Fibroblast of peridontal ligament (primary cell): ENCODE measurements around the gene TSHZ2.
"Not testable (repeated sequence)": the region's sequence is repeated elsewhere in the genome, so short reads cannot be mapped to it uniquely, and the experiment has no call there.

Experiments used
- DNase-seq: peaks from one replicate; pipeline ENCODE4 v3.0.0-alpha.2; 2010; ENCODE audit errors: extremely low read depth

TSHZ2 gene

GRCh38 chr20:53316206-53316937, 344.2 kb downstream of the TSHZ2 start:
- no peak for DNase-seq

- no peak for DNase-seq
Measured at GRCh38 chr20:53319200-53319599, 347.0 kb downstream of the TSHZ2 start.

DNA sequence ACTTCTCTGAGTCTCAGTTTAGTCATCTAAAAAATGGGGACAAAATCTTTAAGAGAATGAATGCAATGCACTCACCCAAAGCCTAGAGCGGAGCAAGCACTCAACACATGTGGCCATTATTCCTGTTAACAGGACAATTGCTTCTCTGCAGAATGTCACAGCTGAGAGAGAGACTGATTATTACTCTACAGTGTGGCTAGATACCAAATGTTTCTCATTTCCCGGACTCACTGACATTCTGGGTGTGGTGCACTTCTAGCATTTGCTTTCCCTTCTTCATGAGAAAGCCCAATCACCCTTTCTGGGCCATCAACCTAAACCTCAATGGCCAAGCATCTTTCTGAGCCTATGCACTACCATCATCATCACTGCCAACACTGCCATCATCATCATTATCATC, 347.6 kb downstream of the TSHZ2 start:
- DNase-seq: no peak

DNA sequence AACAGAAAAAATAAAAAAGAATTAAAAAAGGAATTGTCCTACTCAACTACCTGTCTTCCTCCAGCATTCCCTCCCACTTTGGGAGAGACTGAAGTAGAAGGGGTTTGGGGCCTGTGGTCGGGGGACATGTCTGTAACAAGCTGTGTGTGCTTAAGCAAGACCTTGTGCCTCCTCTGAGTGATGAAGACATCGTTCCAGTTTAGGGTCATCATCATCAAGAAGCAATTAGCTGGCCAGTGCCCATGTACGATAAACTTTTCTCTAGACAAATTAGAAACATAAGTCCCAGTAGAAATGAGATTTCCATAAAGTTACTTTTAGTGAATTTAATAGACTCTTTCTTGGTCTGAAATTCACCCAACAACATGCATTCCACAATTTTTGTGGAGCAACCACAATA, 348.5 kb downstream of the TSHZ2 start:
- DNase-seq: no peak

GRCh38 chr20:53321596-53321995, 349.4 kb downstream of the TSHZ2 start:
- no peak for DNase-seq

GRCh38 chr20:53322651-53323050, 350.5 kb downstream of the TSHZ2 start:
- DNase-seq: no peak

- not testable (repeated sequence) for DNase-seq
Measured at GRCh38 chr20:53323460-53323859, 351.3 kb downstream of the TSHZ2 start.

- no peak for DNase-seq
Measured at GRCh38 chr20:53324816-53325215, 352.7 kb downstream of the TSHZ2 start.

GRCh38 chr20:53328961-53329360, 356.8 kb downstream of the TSHZ2 start:
- DNase-seq: no peak

DNA sequence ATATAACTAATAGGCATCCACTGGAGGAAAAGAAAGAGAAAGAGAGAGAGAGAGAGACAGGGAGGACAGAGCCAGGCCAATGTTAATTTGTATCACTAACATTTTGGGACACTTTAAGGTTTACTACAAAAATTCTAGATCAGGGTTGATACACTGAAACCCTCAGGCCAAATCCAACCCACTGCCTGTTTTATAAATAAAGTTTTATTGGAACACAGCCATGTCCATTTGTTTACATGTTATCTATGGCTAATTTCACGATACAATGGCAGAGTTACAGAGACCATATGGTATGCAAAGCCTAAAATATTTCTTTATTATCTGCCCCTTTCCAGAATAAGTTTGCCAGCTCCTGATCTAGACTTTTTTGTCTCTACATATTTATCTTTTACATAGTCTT, 357.6 kb downstream of the TSHZ2 start:
- DNase-seq: no peak

DNA sequence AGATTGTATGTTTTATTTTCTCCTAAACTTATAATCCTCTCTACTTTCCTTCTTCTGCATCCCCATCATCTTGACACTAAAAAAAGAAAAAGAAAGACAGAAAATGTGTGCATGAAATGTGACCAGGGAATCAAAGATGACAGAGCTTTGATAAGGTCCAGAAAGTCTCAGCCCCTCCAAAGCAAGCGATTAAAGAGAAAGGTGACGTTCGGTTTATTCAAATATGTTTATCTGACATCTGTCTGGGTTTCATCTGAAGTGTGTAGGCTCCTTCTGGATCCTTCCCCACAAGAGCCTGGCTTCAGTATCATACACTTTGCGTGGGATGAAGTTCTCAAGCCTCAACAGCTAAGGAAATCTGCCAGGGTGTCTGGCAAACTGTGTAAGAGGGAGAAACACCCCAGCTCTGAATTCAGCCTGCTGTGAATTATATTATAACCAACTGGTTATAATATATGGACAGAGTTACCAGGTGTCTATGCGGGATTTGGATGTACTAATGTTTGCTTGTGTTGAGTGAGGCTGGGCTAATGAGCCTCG, 358.5 kb downstream of the TSHZ2 start:
- no peak for DNase-seq

DNA sequence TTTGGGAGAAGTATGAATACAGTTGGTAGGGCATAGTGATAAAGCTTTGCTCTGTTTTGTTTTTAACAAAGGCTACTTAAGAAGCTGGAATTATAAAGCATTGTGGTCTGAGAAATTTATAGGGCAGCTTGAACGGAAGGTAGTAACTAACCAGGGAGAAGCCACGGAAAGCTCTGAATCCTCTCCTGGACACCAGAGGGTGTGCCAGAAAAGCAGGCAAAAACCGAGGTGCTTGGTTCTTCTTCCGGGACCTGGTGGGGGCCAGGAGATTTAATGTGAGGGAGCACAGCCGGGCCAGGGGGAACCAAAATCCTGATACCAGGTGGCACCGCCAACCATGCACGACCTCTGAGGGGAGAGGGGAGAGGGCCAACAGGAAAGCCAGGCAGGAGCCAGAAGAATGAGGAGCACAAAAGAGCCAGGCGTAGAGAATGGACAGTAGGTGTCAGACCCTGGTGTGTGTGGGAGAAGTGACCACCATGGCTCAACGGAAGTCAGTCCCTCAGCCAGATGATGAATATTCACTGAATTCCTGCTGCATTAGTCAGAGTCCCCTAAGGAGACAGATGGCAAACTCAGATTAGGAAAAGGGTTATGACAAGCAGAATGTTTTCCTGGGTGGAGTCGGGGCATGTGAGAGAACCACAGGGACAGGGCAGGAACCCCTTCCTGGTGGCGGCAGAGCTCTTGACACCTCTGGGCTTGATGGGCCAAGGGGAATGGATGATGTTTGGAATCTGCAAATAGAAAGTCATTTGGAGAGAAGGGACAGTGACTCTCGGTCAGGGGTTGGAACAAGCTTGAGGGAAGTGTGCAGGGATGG, 359.2 kb downstream of the TSHZ2 start:
- no peak for DNase-seq

DNA sequence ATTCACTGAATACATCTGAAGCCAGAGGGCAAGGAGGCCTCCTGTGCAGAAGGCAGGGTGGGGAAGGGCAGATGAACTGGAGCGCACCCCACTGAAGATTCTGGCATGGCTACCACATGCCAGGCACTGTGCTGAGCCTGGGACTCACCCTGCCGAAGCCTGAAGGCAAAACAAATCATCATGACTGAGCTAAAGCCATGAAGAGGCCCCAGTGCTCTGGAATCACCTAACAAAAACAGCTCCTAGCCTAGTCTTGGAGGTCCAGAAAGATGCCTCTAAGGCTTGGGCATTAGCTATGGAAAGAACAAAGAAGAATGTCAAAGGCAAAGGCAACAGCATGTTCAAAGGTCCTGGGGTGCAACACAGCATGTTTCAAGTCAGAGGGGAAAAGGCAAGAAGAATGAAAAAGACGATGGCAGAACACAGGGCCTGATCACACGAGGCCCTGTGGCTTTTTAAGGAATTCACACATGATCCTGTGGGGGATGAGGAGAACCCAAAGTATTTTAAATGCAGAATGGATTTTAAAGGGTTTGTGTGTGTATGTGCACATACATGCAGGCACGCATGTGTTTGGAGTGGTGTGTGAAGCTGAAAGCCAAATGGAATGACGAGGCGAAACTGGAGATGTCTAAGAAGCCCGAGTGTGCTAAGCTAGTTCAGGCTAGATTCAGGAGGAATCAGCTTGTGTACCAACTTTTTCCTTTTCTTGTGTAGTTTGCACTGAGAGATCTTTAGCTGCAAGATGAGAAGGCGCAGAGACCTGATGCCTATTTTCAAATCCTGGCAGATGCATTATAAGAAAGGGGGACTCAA, 360.1 kb downstream of the TSHZ2 start:
- no peak for DNase-seq

DNA sequence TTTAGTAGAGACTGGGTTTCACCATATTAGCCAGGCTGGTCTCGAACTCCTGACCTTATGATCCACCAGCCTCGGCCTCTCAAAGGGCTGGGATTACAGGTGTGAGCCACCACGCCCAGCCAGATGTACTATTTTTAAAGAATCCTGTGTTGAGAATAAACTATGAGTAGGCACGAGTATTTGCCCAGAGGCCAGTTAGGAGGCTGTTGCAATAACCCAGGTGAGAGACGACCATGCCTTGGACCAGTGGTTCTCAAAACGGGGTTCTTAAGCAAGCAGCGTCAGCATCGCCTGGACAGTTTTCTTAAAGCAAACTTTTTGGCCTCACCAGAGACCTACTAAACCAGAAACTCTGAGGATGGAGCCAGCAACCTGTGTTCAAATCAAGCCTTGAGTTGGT, 362.7 kb downstream of the TSHZ2 start:
- no peak for DNase-seq

DNA sequence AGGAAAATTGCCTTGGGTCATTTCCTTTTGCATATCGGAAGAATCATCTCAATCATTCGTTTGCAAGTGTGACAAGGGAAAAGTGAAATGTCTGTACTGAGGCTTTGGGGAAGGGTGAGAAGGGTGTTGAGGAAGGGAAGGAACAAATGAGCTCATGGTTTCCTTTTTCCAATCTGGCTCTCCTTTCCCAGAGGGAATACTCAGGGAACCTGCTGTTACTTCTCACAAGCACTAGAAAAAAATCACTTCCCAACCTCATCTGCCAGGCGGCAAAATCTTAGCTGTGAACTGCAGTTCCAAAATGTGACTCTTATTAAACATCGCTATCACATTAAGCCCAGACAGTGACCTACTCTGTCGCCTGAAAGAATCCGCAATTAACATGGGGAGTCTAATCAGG, 363.4 kb downstream of the TSHZ2 start:
- DNase-seq: no peak

GRCh38 chr20:53336892-53337291, 364.7 kb downstream of the TSHZ2 start:
- no peak for DNase-seq

DNA sequence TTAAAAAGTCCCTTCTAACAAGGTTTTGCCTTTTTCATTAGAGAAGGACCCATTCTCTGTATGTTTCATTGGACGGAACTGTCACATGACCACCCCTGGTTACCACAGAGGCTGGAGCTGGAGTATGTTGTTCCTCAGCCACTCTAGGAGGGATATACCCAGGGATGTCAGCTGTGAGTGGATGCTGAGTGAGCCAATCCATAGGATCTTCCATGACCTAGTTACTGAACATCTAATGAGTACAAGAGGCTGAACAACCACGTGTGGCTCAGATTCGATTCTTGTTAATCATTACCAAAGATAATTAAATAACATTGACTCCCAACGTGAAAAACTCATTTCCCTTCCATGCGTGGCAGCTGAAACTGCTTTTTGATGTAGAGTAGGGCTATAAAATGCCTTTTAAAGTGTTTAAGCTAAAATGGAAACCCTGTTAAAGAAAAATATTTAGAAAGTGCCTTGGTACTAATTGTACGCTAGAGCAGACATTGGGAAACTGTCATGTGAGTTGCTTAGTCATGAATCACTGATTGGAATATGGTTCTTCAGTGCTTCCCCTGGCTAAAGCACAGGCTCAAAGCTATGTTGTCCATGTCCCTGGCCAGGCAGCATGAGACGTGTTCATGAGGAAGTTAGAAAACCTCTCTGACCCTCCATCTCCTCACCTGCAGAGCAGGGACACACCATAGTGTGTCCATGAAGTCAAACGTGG, 365.4 kb downstream of the TSHZ2 start:
- DNase-seq: no peak

DNA sequence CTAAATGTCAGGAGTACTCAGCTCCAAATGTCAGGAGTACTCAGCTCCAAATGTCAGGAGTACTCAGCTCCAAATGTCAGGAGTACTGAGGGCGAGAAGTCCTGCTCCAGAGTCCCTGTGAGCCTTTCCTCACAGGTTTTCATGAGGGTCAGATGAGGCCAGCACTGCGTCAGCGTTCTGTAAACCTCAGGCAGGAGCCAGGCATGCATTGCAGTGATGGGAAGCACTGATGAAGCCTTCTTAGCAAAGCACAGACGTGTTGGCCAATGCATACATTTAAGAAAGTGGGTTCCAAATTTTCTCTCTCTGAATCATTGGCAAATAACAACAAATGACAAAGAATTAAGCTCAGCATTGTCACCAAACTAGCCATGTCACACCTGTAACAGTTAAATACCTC, 366.6 kb downstream of the TSHZ2 start:
- DNase-seq: no peak

DNA sequence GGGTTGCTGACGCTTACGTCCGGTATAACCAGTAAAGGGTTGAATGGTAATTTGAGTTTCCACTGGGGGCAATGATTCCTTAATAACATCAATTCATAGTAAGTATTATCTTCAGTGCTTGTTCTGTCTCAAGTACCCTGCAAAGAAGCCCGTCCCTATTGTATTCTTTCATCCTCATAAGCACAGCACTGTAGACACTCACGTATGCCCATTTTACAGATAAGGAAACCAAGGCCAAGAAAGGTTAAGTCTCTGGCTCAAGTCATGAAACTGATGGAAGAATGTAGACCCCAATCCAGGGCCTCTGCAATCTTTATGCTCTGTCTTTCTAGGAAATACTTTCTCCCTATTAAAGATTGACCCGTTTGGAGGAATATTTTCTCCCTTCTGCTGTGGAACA, 370.3 kb downstream of the TSHZ2 start:
- no peak for DNase-seq

GRCh38 chr20:53343448-53343847, 371.3 kb downstream of the TSHZ2 start:
- DNase-seq: no peak

DNA sequence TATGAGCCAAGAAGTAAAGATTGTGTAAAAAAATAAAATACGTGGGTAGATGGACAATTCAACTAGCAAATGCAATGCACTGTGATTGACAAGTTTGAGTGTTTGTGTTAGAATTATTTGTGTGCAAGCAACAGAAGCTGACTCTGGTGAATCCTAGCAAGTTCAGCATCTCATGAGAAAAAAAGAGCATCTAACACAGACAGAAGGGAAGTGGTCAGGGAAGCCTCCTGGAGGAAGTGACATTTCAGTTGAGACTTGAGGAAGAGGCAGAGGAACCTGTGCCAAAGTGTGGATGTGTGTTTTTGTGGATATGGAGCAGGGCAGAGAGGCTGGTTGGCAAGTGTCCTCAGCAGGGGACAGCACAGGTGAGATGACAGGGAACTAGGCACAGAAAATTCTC, 372.7 kb downstream of the TSHZ2 start:
- DNase-seq: no peak
